Smooth muscle cell (in vitro differentiated cells): ENCODE measurements around the gene GLB1L2. TPM values are rescaled to one million over a fixed set of nuclear protein-coding genes. Genes with fewer than 3 reads are reported as not detected.

ENCODE experiments used
- DNase-seq: peaks from one replicate; lab custom pipeline; 2025; ENCODE audit not compliant: unreplicated experiment; lab: John Stamatoyannopoulos, UW
- H2AFZ ChIP-seq: fragments of 200-600 bp; sonication (generic); 2 replicates; pipeline ENCODE4 v1.6.0; 2016; ENCODE audit warnings: antibody characterized with exemption, low read depth, mild to moderate bottlenecking
- H3F3A ChIP-seq: fragments of 200-600 bp; sonication (generic); 2 replicates; pipeline ENCODE4 v1.6.0; 2017; ENCODE audit warnings: antibody characterized with exemption, low read depth
- H3K27ac ChIP-seq: fragments of 200-600 bp; sonication (generic); 2 replicates; pipeline ENCODE4 v1.5.1; 2016; ENCODE audit warnings: low read depth, mild to moderate bottlenecking
- H3K27me3 ChIP-seq: fragments of 200-600 bp; sonication (generic); 2 replicates; pipeline ENCODE4 v1.6.1; 2016; ENCODE audit warnings: low read depth, mild to moderate bottlenecking
- H3K36me3 ChIP-seq: fragments of 200-600 bp; sonication (generic); 2 replicates; pipeline ENCODE4 v1.5.1; 2016; ENCODE audit warnings: low read depth
- H3K4me1 ChIP-seq: fragments of 200-600 bp; sonication (generic); 2 replicates; pipeline ENCODE4 v1.5.1; 2016; ENCODE audit warnings: low read depth
- H3K4me2 ChIP-seq: fragments of 200-600 bp; sonication (generic); 2 replicates; pipeline ENCODE4 v1.6.0; 2016; ENCODE audit warnings: mild to moderate bottlenecking
- H3K4me3 ChIP-seq: fragments of 200-600 bp; sonication (generic); 2 replicates; pipeline ENCODE4 v1.5.1; 2016; ENCODE audit warnings: mild to moderate bottlenecking
- H3K79me2 ChIP-seq: fragments of 200-600 bp; sonication (generic); 2 replicates; pipeline ENCODE4 v1.6.0; 2016; ENCODE audit warnings: low read depth, mild to moderate bottlenecking
- H3K9ac ChIP-seq: fragments of 200-600 bp; sonication (generic); 2 replicates; pipeline ENCODE4 v1.6.0; 2016; ENCODE audit warnings: low read depth
- H3K9me3 ChIP-seq: fragments of 200-600 bp; sonication (generic); replicated peaks from 2 replicates; pipeline ENCODE4 v1.5.1; 2016; ENCODE audit warnings: low read depth
- H4K20me1 ChIP-seq: fragments of 200-600 bp; sonication (generic); 2 replicates; pipeline ENCODE4 v1.6.0; 2016; ENCODE audit warnings: low read depth
- CTCF ChIP-seq: fragments of 200-600 bp; sonication (generic); IDR thresholded peaks from 2 replicates; pipeline ENCODE4 v1.5.1; 2017; ENCODE audit warnings: borderline replicate concordance, mild to moderate bottlenecking, antibody characterized with exemption; ENCODE audit not compliant: insufficient read depth, poor library complexity, severe bottlenecking
- WGBS: methylation state at CpG from one replicate; pipeline ENCODE4 v1.1.7; 2016; ENCODE audit warnings: low lambda C conversion rate; 5-methylcytosine and 5-hydroxymethylcytosine counted together
- polyA plus RNA-seq: library from polyadenylated mRNA; unstranded; fragments of >200 nt; fragmentation: Nextera tagmentation; extraction: Ambion mirVana; gene quantifications from 2 replicates; pipeline ENCODE4 v1.2.1, GENCODE V29; 2016
- total RNA-seq: library from RNA; depleted of rRNA; stranded (reverse); fragments of >200 nt; gene quantifications from 2 replicates; pipeline ENCODE4 v1.2.3, GENCODE V29; 2014

The GLB1L2 gene
- total and polyA plus RNA-seq, 2 experiments from 2014 or later: 0.40 to 0.83 TPM

DNA sequence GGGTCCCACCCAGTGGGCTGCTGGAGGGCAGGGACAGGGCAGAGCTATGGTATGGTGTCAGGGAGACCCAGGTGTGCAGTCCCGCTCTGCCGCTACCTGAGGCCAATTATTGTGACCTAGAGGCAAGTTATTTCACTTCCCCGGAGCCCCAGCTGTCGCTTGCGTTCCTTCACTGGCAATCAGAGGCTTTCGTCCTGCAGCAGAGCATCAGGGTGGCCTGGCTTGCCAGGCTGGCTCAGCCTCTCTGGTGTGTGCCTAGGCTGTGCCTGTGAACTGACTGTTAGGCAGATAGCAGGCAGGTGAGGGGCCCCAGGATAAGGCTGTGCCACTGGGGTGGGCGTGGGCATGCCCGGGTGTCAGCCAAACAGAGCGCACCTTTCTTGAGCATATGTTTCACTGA is 31.4 kb downstream of the GLB1L2 start:
- Histone ChIP-seq H2AFZ (no peak overlapping the region), H3K9ac (no peak overlapping the region), H3K27ac (no peak overlapping the region), H3K36me3 (no peaks in the 10 kb centered on the region), H3K79me2 (no peaks in the 10 kb centered on the region), H3K27me3 (peaks cover 2% of the 10 kb centered on the region), H3K4me1 (no peaks in the 10 kb centered on the region), H3K4me3 (no peak overlapping the region), H3K4me2 (no peak overlapping the region), H3K9me3 (no peaks in the 10 kb centered on the region), H3F3A (no peaks in the 10 kb centered on the region), H4K20me1 (no peaks in the 10 kb centered on the region)
- WGBS: 90% methylated on average over 9 of the region's 9 CpGs
- no peak for TF ChIP-seq CTCF
- DNase-seq: no peak

DNA sequence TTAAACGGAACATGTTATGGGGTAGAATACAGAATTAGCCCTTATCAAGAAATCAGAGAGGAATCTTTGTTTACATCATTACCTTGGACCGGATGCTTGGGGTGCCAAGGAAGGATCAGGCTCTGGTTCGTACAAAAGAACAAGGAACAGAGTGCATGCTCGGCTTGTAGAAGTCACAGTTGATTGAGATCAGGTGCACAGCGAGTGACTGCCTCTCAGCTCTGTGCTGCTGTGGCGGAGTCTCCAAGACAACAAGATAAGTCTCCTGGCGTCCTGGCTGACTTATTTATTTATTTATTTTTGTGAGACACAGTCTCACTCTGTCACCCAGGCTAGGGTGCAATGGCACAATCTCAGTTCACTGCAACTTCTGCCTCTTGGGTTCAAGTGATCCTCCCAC is 31.8 kb downstream of the GLB1L2 start:
- DNase-seq: no peak
- peaks cover 2% of the 10 kb centered on the region for H3K27me3 ChIP-seq
- no peak overlapping the region for H3K4me3 ChIP-seq
- no peaks in the 10 kb centered on the region for H3K9me3 ChIP-seq
- H3K4me2 ChIP-seq: no peak overlapping the region
- WGBS: 81% methylated on average over 7 of the region's 7 CpGs
- no peak overlapping the region for H3K27ac ChIP-seq
- no peaks in the 10 kb centered on the region for H3K4me1 ChIP-seq
- H3K79me2 ChIP-seq: no peaks in the 10 kb centered on the region
- H3K9ac ChIP-seq: no peak overlapping the region
- no peaks in the 10 kb centered on the region for H3K36me3 ChIP-seq
- no peaks in the 10 kb centered on the region for H3F3A ChIP-seq
- no peak overlapping the region for H2AFZ ChIP-seq
- no peak for TF ChIP-seq CTCF
- no peaks in the 10 kb centered on the region for H4K20me1 ChIP-seq

DNA sequence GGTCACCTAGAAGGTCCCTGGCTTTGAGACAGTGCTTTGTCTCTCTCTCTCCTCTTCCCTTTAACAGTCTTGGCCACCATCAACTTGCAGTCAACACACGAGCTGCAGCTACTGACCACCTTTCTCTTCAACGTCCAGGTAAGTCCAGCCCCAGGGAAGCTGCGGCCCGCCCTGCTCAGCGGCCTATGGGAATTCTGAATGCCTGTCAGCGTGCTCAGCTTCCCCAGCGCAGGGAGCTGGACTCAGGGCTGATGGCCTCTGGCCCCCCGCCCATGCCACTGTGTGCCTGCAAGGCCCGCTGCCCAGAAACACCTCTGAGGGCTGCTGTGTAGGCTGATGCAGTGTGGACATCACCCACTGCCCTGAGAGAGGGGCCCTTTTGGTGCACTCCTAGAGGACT is 32.5 kb downstream of the GLB1L2 start:
- no peak for TF ChIP-seq CTCF
- Histone ChIP-seq H3K4me2 (no peak overlapping the region), H3K27ac (no peak overlapping the region), H3K9me3 (no peaks in the 10 kb centered on the region), H3K79me2 (no peaks in the 10 kb centered on the region), H3K36me3 (no peaks in the 10 kb centered on the region), H3K9ac (no peak overlapping the region), H3K4me3 (no peak overlapping the region), H3F3A (no peaks in the 10 kb centered on the region), H4K20me1 (no peaks in the 10 kb centered on the region), H3K27me3 (peaks cover 2% of the 10 kb centered on the region), H3K4me1 (no peaks in the 10 kb centered on the region), H2AFZ (no peak overlapping the region)
- DNase-seq: no peak
- WGBS: 91% methylated on average over 9 of the region's 9 CpGs
